GM12878 (cell line): ENCODE data around the gene DLEC1.

Experiments
- FOS ChIP-seq: IDR thresholded peaks from 3 replicates; pipeline ENCODE4 v1.6.1; 2011; ENCODE audit warnings: borderline replicate concordance; ENCODE audit not compliant: insufficient read length; ENCODE audit errors: extremely low read depth
- GABPA ChIP-seq: IDR thresholded peaks from 2 replicates; pipeline ENCODE4 v1.6.1; 2014; ENCODE audit warnings: antibody characterized with exemption, low read depth, mild to moderate bottlenecking, inconsistent platforms
- MXI1 ChIP-seq: fragments of 150-350 bp; IDR thresholded peaks from 2 replicates; pipeline ENCODE4 v1.6.1; 2011; ENCODE audit warnings: low read depth, mild to moderate bottlenecking, inconsistent platforms, low read length, improper control_type of control experiment
- MYC ChIP-seq: IDR thresholded peaks from 2 replicates; pipeline ENCODE4 v1.6.1; 2011; ENCODE audit warnings: mild to moderate bottlenecking, low read length, moderate library complexity, inconsistent platforms; ENCODE audit not compliant: insufficient read depth, insufficient replicate concordance, insufficient read length, severe bottlenecking
- NFYB ChIP-seq: IDR thresholded peaks from 2 replicates; pipeline ENCODE4 v1.6.1; 2011; ENCODE audit warnings: low read depth, mild to moderate bottlenecking, low read length, improper control_type of control experiment, moderate library complexity; ENCODE audit not compliant: insufficient read depth
- TF ChIP-seq, protein P1 (sequence below): IDR thresholded peaks from 2 replicates; pipeline ENCODE4 v1.6.1; 2012; ENCODE audit warnings: low read depth, low read length, improper control_type of control experiment

DNA sequence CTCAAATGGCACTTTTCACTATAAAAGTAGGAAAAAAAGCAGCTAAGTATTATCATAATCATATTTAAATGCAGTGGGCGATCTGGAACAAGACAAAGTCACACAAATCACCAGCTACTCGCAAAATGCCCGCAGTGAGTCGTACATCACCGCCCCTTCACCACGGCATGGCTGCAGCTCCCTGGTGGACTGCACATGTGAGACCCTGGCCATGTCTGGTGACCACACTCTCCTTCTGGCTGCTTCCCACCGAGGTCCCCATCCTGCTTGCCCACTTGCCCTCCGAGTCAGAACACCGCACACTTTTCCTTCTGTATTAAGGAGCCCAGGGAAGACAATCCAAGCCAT lies 59.3 kb downstream of the DLEC1 start:
- TF ChIP-seq, protein P1, sequence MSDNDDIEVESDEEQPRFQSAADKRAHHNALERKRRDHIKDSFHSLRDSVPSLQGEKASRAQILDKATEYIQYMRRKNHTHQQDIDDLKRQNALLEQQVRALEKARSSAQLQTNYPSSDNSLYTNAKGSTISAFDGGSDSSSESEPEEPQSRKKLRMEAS = no peak
- TF ChIP-seq FOS (no peak), MXI1 (no peak), MYC (no peak), NFYB (no peak), GABPA (no peak)
